ENCODE measurements around the gene EVL. TPM values are rescaled to one million over a fixed set of nuclear protein-coding genes. Genes with fewer than 3 reads are reported as not detected.

The EVL gene
- total and polyA plus RNA-seq, 2 of the 8 experiments (the other 6 are each of a cell fraction or from before 2014, with no cell fraction given): 30.7 to 64.6 TPM

DNA sequence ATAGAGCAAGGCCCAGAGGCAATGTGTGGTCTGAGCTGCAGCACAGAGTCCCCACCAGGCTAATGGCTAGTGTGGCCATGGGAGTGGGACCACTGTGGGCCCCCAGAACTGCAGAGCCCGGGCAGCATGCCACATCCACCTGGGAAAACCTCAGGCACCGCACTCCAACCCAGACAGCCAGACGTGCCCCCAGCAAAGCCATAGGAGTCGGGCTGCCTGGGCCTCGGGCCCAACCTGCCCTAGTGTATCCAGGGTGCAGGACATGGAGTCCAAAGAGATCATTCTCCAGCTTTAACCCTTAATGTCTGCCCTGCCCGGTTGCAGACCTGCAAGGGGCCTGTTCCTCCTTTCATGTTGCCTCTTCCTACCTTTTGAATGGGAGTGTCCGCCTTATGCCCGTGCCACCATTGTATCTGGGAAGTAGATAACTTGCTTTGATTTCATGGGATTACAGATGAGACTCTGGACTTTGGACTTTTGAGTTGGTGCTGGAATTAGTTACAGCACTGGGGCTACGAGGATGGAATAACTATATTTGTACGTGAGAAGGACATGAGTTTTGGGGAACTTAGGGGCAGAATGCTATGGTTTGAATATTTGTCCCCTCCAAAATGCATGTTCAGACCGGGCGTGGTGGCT, 123.3 kb downstream of the EVL start:
- Histone ChIP-seq H3K56ac (replicated peaks; ENCODE audit: insufficient read length, low read depth, low read length) (no peak overlapping the region), H3K18ac (ENCODE audit: extremely low read depth, low read length) (no peak overlapping the region), H3K79me2 (ENCODE audit: control insufficient read depth in 1 of 2, insufficient read depth in 2 of 2, low read length in 2 of 2) (no peaks in the 10 kb centered on the region), H3K4me1 (replicated peaks in 1 of 4; ENCODE audit: control insufficient read depth in 3 of 4, insufficient read depth in 4 of 4, low read length in 3 of 4) (peaks cover 2 to 9% (median 7%) of the 10 kb centered on the region in 4 experiments; a peak in 6 of 7 replicates), H3K23me2 (ENCODE audit: low read depth, low read length) (no peaks in the 10 kb centered on the region), H3K14ac (ENCODE audit: insufficient read length) (no peak overlapping the region), H2BK5ac (ENCODE audit: low read depth, low read length) (no peak overlapping the region), H4K5ac (ENCODE audit: insufficient read length, low read depth, low read length) (no peak overlapping the region), H3K4me2 (ENCODE audit: insufficient read depth in 1 of 2, low read depth in 2 of 2, low read length in 2 of 2) (no peak overlapping the region), H2BK12ac (ENCODE audit: low read depth, low read length) (no peak overlapping the region), H3K4ac (replicated peaks; ENCODE audit: insufficient read length, low read depth, low read length) (no peak overlapping the region), H3K23ac (ENCODE audit: insufficient read length) (no peak overlapping the region), H2BK20ac (ENCODE audit: low read length) (no peak overlapping the region), H3K79me1 (ENCODE audit: low read depth, low read length) (no peaks in the 10 kb centered on the region), H4K91ac (replicated peaks; ENCODE audit: insufficient read length, low read length) (peak overlapping the region; percentile 42), H3K9me3 (ENCODE audit: insufficient read depth in 2 of 2, low read depth in 1 of 2, low read length in 1 of 2) (no peaks in the 10 kb centered on the region), H2BK15ac (ENCODE audit: low read length) (no peak overlapping the region), H2BK120ac (replicated peaks; ENCODE audit: low read depth, low read length) (no peak overlapping the region), H4K8ac (ENCODE audit: extremely low read depth, insufficient read depth, low read length) (no peak overlapping the region), H4K20me1 (replicated peaks in 1 of 2; ENCODE audit: control insufficient read depth in 1 of 2, insufficient read depth in 2 of 2, low read length in 2 of 2) (no peaks in the 10 kb centered on the region), H3K27ac (ENCODE audit: low read depth, low read length) (no peak overlapping the region), H3K4me3 (ENCODE audit: extremely low read depth in 1 of 4, insufficient read depth in 2 of 4, low read depth in 3 of 4, low read length in 4 of 4) (no peak overlapping the region), H3K36me3 (ENCODE audit: control insufficient read depth in 2 of 4, insufficient read depth in 4 of 4, low read length in 3 of 4) (no peaks in the 10 kb centered on the region), H3K27me3 (replicated peaks in 1 of 4; ENCODE audit: control insufficient read depth in 3 of 4, extremely low read depth in 1 of 4, insufficient read depth in 3 of 4, low read length in 3 of 4) (no peaks in the 10 kb centered on the region), H2AK5ac (ENCODE audit: low read depth, low read length) (no peak overlapping the region), H2AFZ (ENCODE audit: low read length) (no peak overlapping the region), H3K9ac (replicated peaks in 1 of 4; ENCODE audit: extremely low read depth in 1 of 4, low read depth in 3 of 4, low read length in 3 of 4) (no peak overlapping the region)
- WGBS, 2 experiments (ENCODE audit: extremely low coverage in 1 of 2, insufficient coverage in 1 of 2, insufficient read length in 1 of 2, insufficient replicate concordance in 2 of 2, low coverage in 1 of 2, low lambda C conversion rate in 2 of 2, missing lambda C conversion rate in 1 of 2): 91% methylated on average over 12 of the region's 12 CpGs; no CpG with 5 or more reads in 1 of the 2 experiments
- FAIRE-seq (no peak), DNase-seq (ENCODE audit: low read depth in 1 of 2, low spot score in 2 of 2) (no peak)
- ChIA-PET CTCF (ENCODE audit: partially characterized antibody) (interaction anchor here (0.8 to 1.2 kb wide), 3 partner anchors 15 to 80 kb away, joined by 3 read pairs; no protein-coding TSS in a partner anchor), POLR2A (ENCODE audit: partially characterized antibody) (no interaction called here)
- no peak for TF ChIP-seq SRF (IDR thresholded peaks at IDR 0.05; ENCODE audit: low read depth, low read length)

Measured in H1 (cell line).